Measurements from ENCODE around the gene BCL2L12. TPM values are rescaled to one million over a fixed set of nuclear protein-coding genes. Genes with fewer than 3 reads are reported as not detected.

BCL2L12 gene
- total RNA-seq, 1 experiment from 2014 or later: 145 TPM

DNA sequence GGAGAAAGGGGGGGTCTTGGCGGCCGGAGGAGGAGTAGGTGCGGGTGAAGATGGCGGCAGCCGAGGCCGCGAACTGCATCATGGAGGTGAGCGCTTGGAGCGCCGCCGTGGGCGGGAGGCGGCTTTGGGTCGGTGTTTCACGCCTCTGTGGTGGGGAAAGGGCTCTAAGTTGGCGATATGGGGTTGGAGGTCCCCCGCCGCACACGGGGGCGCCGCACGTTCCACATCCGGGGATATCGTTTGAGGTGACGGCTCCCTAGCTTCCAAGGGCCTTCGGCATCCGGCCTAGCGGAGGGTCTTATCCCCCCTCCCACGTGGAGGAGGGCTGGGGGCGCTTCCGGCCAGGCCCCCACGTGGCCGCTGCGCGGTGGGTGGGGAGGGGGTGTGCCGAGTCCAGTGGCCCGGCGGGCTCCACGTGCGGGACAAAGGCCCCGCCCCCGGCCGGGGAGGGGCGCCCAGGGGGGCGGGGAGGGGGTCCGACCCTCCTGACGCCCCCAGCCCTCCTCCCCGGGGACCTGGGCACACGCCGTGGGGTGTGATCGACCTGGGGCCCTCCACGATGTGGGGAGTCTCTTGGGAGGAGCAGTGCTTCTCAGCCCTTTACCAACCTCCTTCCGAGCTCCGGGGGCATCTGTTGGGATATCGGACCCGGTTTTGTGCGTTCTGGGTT, 11.6 kb downstream of the BCL2L12 start, which contains the start of gene PRMT1:
Gene PRMT1, plus strand, starts transcription at position 41 of the 670 bp plus-strand sequence. Its CDS starts 10 bp downstream, at position 51.
- H2BK15ac ChIP-seq (ENCODE audit: low read depth, low read length): no peak within 1 kb of the TSS
- no peak within 1 kb of the TSS for H4K91ac ChIP-seq (ENCODE audit: insufficient read length, low read depth, low read length)
- H3K4me1 ChIP-seq (ENCODE audit: insufficient read depth, low read length): peaks cover 6% of the 10 kb centered on the region
- no peaks in the 10 kb centered on the region for H3K9me3 ChIP-seq (ENCODE audit: control insufficient read depth, low read depth, low read length)
- peaks cover 22% of the 10 kb centered on the region; the same call in 1 of the 2 replicates for H3K79me2 ChIP-seq (ENCODE audit: insufficient read depth, low read length)
- H3K23ac ChIP-seq (ENCODE audit: insufficient read length, low read depth, low read length): no peak within 1 kb of the TSS
- H2AFZ ChIP-seq (ENCODE audit: low read length): no peak within 1 kb of the TSS
- H3K27me3 ChIP-seq (ENCODE audit: insufficient read depth, low read length): no peaks in the 10 kb centered on the region
- H3T11ph ChIP-seq (ENCODE audit: low read length): peak within 1 kb of the TSS; percentile 90
- peaks cover 20 to 35% of the 10 kb centered on the region in 2 experiments for H3K4me1 Mint-ChIP-seq
- TF ChIP-seq CTCF (conservative IDR thresholded peaks at IDR 0.05): no peak
- H3K27ac Mint-ChIP-seq: peak within 1 kb of the TSS; percentile 100
- H2BK120ac ChIP-seq (ENCODE audit: low read depth, low read length, poor library complexity, severe bottlenecking): peak within 1 kb of the TSS; percentile 78
- peak within 1 kb of the TSS; percentile 95 for H3K9ac ChIP-seq (ENCODE audit: extremely low read depth, insufficient read length, low read length)
- H2BK20ac ChIP-seq (ENCODE audit: low read depth, low read length, poor library complexity, severe bottlenecking): no peak within 1 kb of the TSS
- H3K4ac ChIP-seq (ENCODE audit: low read depth, low read length): peak within 1 kb of the TSS; percentile 13; the same call in 1 of the 2 replicates
- peaks cover 2% of the 10 kb centered on the region for H3K79me1 ChIP-seq (ENCODE audit: insufficient read depth, low read depth, low read length, poor library complexity, severe bottlenecking)
- H3K18ac ChIP-seq (ENCODE audit: insufficient read length, low read depth, low read length): peak within 1 kb of the TSS; percentile 97
- no CpG with 5 or more reads among the region's 57 CpGs for WGBS (ENCODE audit: extremely low coverage, insufficient read length, low lambda C conversion rate)
- no peak within 1 kb of the TSS for H2BK12ac ChIP-seq (ENCODE audit: insufficient read length, low read depth, low read length)
- peaks cover 4% of the 10 kb centered on the region for H3K23me2 ChIP-seq (ENCODE audit: insufficient read length, low read depth, low read length, poor library complexity, severe bottlenecking)
- no peaks in the 10 kb centered on the region for H4K20me1 ChIP-seq (ENCODE audit: control insufficient read depth, insufficient read depth, insufficient read length)
- H3K14ac ChIP-seq (ENCODE audit: insufficient read depth, low read length): peak within 1 kb of the TSS; percentile 93
- H3K27me3 Mint-ChIP-seq (ENCODE audit: low read depth): peaks cover 2% of the 10 kb centered on the region; the same call in 1 of the 2 replicates
- peak within 1 kb of the TSS; percentile 60 for H4K5ac ChIP-seq (ENCODE audit: insufficient read length, low read depth, low read length)
- no peak within 1 kb of the TSS for H4K8ac ChIP-seq (replicated peaks; ENCODE audit: insufficient read length, low read depth, low read length)
- no peak within 1 kb of the TSS for H3K56ac ChIP-seq (ENCODE audit: insufficient read length, low read depth, low read length)
- H2BK5ac ChIP-seq (ENCODE audit: insufficient read length, low read length): peak within 1 kb of the TSS; percentile 85
- peak within 1 kb of the TSS; percentile 63 for H3K4me2 ChIP-seq (ENCODE audit: insufficient read depth, insufficient read length, low read length)
- H3K9me3 Mint-ChIP-seq: no peaks in the 10 kb centered on the region; a peak in 2 of 5 replicates
- peak within 1 kb of the TSS; percentile 85 for H3K27ac ChIP-seq (ENCODE audit: insufficient read length, low read depth, low read length)
- no peak within 1 kb of the TSS for H2AK5ac ChIP-seq (ENCODE audit: insufficient read length, low read length)
- H3K4me3 Mint-ChIP-seq: peak within 1 kb of the TSS; percentile 97 to 98
- peak; percentile 69 for DNase-seq
- H3K36me3 Mint-ChIP-seq (ENCODE audit: insufficient read depth in 1 of 3, low read depth in 3 of 3): peaks cover 26 to 33% (median 28%) of the 10 kb centered on the region in 3 experiments; a peak in 6 of 7 replicates
